ENCODE measurements around the gene VSIG10. TPM values are rescaled to one million over a fixed set of nuclear protein-coding genes. Genes with fewer than 3 reads are reported as not detected.

Gene VSIG10
- total RNA-seq, 2 experiments from 2014 or later, result 4.2 to 5.3 TPM

DNA sequence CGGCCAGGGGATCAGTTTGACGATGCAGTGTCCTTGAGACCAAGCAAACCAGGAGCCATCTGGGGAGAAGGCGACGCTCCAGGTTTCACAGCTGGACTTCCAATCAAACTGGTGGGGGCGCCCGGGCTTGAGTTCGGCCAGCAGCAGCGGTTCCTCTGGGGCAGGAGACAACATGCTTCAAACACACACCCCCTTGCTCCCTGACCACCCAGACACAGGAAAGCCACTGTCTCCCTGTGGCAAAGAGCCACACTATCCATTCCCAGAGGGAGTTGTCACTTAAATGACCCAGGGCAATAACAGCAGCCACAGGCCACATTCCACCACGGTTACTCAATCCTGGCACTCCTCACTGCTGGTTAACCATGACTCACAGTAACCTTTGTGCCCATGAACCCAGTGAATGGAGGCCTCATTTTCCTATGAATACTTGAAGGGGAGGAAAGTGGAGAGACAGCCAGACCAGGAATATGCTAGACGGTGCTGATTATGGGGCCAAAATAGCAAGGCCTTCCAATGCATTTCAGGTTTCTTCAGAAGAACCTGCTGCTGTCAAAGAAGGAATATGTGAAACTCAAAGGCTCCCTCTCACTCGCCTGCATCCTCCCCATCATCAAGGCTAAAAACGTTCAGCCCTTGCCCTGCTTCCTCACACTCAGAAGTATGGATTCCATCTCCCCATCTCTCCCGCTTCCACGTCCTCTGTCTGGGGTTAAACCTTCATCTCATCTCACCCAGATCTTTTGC is 51.3 kb downstream of the VSIG10 start:
- ChIA-PET CTCF (interaction anchor here (1.0 to 5.4 kb wide), 2 partner anchors 13 to 177 kb away, joined by 6 to 35 read pairs; no protein-coding TSS in a partner anchor), POLR2A (interaction anchor here (1.0 to 1.3 kb wide), 6 partner anchors 8 to 36 kb away, joined by 3 to 8 read pairs (median 6); partner anchors contain the start of gene RFC5)
- Mint-ChIP-seq H3K27ac (peak overlapping the region; percentile 63), H3K36me3 (ENCODE audit: low read depth) (peaks cover 25% of the 10 kb centered on the region), H3K4me1 (ENCODE audit: low read depth) (peaks cover 36% of the 10 kb centered on the region), H3K9me3 (no peaks in the 10 kb centered on the region), H3K4me3 (no peak overlapping the region), H3K27me3 (no peaks in the 10 kb centered on the region)
- TF ChIP-seq, protein P1, sequence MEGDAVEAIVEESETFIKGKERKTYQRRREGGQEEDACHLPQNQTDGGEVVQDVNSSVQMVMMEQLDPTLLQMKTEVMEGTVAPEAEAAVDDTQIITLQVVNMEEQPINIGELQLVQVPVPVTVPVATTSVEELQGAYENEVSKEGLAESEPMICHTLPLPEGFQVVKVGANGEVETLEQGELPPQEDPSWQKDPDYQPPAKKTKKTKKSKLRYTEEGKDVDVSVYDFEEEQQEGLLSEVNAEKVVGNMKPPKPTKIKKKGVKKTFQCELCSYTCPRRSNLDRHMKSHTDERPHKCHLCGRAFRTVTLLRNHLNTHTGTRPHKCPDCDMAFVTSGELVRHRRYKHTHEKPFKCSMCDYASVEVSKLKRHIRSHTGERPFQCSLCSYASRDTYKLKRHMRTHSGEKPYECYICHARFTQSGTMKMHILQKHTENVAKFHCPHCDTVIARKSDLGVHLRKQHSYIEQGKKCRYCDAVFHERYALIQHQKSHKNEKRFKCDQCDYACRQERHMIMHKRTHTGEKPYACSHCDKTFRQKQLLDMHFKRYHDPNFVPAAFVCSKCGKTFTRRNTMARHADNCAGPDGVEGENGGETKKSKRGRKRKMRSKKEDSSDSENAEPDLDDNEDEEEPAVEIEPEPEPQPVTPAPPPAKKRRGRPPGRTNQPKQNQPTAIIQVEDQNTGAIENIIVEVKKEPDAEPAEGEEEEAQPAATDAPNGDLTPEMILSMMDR (IDR thresholded peaks at IDR 0.05), result no peak
- DNase-seq (peak; percentile 44), ATAC-seq (peak; percentile 8)
- intact Hi-C loops (cut with micrococcal nuclease), result loop anchor here (10.0 kb wide), 1 partner anchor 178 kb away; no protein-coding TSS in a partner anchor

DNA sequence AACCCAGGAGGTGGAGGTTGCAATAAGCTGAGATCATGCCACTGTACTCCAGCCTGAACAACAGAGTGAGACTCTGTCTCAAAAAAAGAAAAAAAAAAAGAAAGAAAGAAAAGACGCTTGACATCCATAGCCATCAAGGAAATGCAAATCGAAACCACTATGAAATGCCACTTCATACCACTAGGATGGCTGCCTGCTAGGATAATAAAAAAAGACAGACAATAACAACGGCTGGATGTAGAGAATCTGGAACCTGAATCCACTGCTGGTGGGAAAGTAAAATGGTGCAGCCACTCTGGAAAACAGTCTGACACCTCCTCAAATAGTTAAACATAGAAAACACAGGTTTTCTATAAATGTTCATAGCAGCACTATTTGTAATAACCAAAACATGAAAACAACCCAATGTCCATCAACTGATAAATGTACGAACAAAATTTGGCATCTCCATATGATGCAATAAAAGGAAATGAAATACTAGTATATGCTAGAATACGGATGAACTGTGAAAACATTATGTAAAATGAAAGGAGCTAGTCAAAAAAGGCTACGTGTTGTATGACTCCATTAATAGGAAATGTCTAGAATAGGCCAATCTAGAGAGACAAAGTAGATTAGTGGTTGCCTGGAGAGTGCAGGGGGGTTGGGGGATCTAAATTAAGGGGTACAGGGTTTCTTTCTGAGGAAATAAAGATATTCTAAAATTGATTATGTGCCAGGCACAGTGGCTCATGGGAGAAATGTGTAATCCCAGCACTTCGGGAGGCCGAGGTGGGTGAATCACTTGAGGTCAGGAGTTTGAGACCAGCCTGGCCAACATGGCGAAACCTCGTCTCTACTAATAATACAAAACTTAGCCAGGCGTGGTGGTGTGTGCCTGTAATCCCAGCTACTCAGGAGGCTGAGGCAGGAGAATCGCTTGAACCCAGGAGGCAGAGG is 52.6 kb downstream of the VSIG10 start:
- H3K4me1 Mint-ChIP-seq (ENCODE audit: low read depth), result peaks cover 39% of the 10 kb centered on the region
- H3K4me3 Mint-ChIP-seq, result no peak overlapping the region
- ATAC-seq, result no peak

DNA sequence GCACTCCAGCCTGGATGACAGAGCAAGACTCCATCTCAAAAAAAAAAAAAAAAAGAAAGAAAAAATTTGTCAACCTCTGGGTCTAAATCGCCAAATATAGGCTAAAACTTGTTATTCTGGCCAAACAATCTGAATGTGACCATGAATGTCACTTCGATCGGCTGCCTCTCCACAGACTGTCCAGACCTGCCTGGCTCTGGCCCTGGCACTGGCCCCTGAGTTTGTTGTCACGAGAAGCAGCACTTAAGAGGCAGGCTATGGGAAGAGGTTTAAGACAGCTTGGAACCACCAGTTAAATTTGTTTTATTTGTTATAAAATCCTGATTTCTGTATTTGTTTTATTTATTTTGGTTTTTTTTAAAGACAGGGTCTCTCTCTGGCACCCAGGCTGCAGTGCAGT is 57.4 kb downstream of the VSIG10 start:
- no peaks in the 10 kb centered on the region for H3K9me3 Mint-ChIP-seq
- no peak overlapping the region for H3K4me3 Mint-ChIP-seq
- no peaks in the 10 kb centered on the region for H3K27me3 Mint-ChIP-seq
- no peak for ATAC-seq
- no peak for DNase-seq
- TF ChIP-seq, protein P1 (IDR thresholded peaks at IDR 0.05), result no peak
- ChIA-PET POLR2A (interaction anchor here (2.0 to 3.5 kb wide), 3 partner anchors 10 to 15 kb away, joined by 6 to 15 read pairs (median 11); partner anchors contain the start of gene WSB2), CTCF (interaction anchor here (1.0 to 3.8 kb wide), 4 partner anchors 8 to 18 kb away, joined by 3 to 21 read pairs (median 6); no protein-coding TSS in a partner anchor)
- peak overlapping the region; percentile 83 for H3K27ac Mint-ChIP-seq
- peaks cover 55% of the 10 kb centered on the region for H3K36me3 Mint-ChIP-seq (ENCODE audit: low read depth)
- intact Hi-C loops (cut with micrococcal nuclease), result loop anchor here (5.0 kb wide), 1 partner anchor 311 kb away; no protein-coding TSS in a partner anchor
- peaks cover 44% of the 10 kb centered on the region for H3K4me1 Mint-ChIP-seq (ENCODE audit: low read depth)

More for the DNA sequence above, 52.6 kb downstream of the VSIG10 start:
- Mint-ChIP-seq H3K27me3 (no peaks in the 10 kb centered on the region), H3K9me3 (no peaks in the 10 kb centered on the region), H3K27ac (peak overlapping the region; percentile 68), H3K36me3 (ENCODE audit: low read depth) (peaks cover 29% of the 10 kb centered on the region)
- TF ChIP-seq, protein P1 (IDR thresholded peaks at IDR 0.05), result no peak
- ChIA-PET POLR2A (interaction anchor here (0.8 to 1.2 kb wide), 3 partner anchors 8 to 18 kb away, joined by 3 to 5 read pairs (median 4); no protein-coding TSS in a partner anchor), CTCF (interaction anchor here (1.2 kb wide), 1 partner anchor 19 kb away, joined by 5 read pairs; no protein-coding TSS in a partner anchor)
- intact Hi-C loops (cut with micrococcal nuclease), result loop anchor here (10.0 kb wide), 1 partner anchor 176 kb away; no protein-coding TSS in a partner anchor
- DNase-seq, result no peak

DNA sequence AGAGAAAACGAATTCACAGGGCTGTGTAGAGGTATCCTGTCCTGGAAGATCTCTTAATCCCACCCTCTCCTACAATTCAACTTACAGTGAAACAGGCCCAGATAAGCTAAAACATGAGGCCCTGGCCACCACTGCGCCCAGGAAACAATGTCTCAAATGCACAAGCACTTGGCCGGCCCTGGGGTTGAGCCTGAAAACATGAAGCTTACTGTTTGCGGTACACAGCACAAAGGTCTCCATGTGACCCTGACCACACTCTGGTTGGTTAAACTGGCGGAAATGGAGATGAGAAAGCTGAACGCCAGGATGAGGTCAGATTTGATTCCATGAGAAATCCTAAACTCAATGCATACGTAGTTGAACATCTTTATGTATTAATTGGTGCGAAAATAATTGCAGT is 59.2 kb downstream of the VSIG10 start:
- H3K4me3 Mint-ChIP-seq, result no peak overlapping the region
- ATAC-seq, result no peak

More for the DNA sequence above, 59.2 kb downstream of the VSIG10 start:
- ChIA-PET CTCF (interaction anchor here (1.2 to 2.0 kb wide), 5 partner anchors 9 to 20 kb away, joined by 3 to 17 read pairs (median 5); no protein-coding TSS in a partner anchor), POLR2A (interaction anchor here (0.7 to 3.5 kb wide), 8 partner anchors 9 to 100 kb away, joined by 3 to 15 read pairs (median 6); partner anchors contain the start of genes RFC5 and WSB2)
- no peaks in the 10 kb centered on the region for H3K9me3 Mint-ChIP-seq
- H3K4me1 Mint-ChIP-seq (ENCODE audit: low read depth), result peaks cover 38% of the 10 kb centered on the region
- H3K36me3 Mint-ChIP-seq (ENCODE audit: low read depth), result peaks cover 56% of the 10 kb centered on the region
- H3K27ac Mint-ChIP-seq, result peak overlapping the region; percentile 82
- TF ChIP-seq, protein P1 (IDR thresholded peaks at IDR 0.05), result no peak
- H3K27me3 Mint-ChIP-seq, result no peaks in the 10 kb centered on the region
- no peak for DNase-seq
- intact Hi-C loops (cut with micrococcal nuclease), result no loop called here

Data from activated CD8-positive, alpha-beta T cell treated with anti-CD3 and anti-CD28 coated beads for 36 hours (primary cell).